Erythroblast (primary cell): Measurements from ENCODE around the gene ZNRF2.
"Not testable (repeated sequence)": the region's sequence is repeated elsewhere in the genome, so short reads cannot be mapped to it uniquely, and the experiment has no call there.

Experiments used
- DNase-seq, 2 experiments: peaks; one replicate each; lab custom pipeline; 2025; lab: John Stamatoyannopoulos, UW
- GATA1 ChIP-seq: IDR thresholded peaks from 2 replicates; pipeline ENCODE4 v1.6.1; 2011; ENCODE audit warnings: low read depth, mild to moderate bottlenecking, control low read depth, low read length, moderate library complexity
- POLR2A ChIP-seq: IDR thresholded peaks from 2 replicates; pipeline ENCODE4 v1.6.1; 2011; ENCODE audit warnings: mild to moderate bottlenecking, low read length

Gene ZNRF2

DNA sequence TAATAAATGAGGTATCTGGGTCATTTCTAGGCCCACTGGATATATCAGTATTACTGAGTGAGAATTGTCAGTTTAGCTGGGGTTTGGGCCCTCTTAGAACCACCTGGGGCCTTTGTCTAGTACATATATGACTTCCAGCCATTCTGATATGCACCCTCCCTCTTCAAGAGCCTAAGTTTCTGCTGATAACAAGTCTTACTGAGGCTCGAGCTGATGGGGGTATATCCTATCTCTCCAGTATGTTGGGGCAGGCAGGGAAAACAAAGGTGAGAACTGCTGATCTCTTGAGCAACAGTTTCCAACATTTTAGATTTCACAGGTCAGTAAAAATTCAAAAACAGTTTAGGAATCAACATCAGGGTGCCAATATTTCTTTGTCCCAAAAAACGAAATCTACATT, 10.8 kb upstream of the ZNRF2 start:
- peak in 1 of 2 experiments; percentile 39 for DNase-seq
- no peak for TF ChIP-seq POLR2A
- no peak for TF ChIP-seq GATA1

- no peak for DNase-seq
- TF ChIP-seq GATA1 (no peak), POLR2A (no peak)
Measured at GRCh38 chr7:30274641-30275040, 9.8 kb upstream of the ZNRF2 start.

DNA sequence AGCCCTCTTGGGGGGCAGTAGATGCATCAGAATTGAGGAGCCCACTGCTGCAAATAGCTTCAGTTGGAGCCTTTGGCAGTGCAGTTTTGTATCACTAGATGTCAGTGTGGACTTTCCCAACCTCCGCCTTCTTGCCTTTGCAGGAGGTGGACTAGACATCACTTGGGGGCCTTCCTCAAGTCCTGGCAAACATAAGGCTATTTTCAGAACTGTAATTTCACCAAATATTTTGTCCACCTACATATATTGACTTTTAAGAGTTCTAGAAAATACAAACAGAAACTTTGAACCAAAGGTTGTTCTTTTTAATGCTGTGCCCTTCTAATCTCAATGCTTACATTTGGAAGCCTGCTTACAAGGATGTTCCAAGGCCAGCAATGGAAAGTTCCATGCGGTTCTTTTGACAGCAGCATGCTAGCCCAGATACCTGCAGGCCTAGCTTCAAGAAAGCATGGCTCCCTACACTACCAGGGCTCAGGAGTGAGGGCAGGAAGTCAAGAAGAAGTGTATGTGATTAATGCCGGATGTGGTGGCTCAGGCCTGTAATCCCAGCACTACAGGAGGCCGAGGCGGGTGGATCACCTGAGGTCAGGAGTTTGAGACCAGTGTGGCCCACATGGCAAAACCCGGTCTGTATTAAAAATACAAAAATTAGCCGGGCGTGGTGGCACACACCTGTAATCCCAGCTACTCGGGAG, 8.0 kb upstream of the ZNRF2 start:
- no peak for TF ChIP-seq POLR2A
- no peak for TF ChIP-seq GATA1
- peak; percentile 63 to 71 for DNase-seq

DNA sequence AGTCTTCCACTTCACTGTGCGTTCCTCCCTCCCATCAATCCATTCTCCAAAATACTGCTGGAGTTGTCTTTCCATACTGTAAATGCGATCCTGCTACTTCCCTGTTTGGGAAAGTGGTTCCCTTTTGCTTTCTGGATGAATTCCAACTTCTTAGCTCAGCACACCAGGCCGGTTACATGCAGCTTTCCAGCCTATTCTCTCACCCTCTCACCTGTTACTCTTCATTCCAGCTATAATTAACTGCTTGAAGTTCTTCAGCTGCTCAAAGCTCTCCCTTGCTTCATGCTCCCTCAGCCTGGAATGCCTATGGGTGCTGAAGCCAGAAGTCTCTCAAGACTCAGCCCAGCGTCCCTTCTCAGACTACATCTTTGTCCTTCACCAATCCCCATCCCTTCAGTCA, 6.0 kb upstream of the ZNRF2 start:
- TF ChIP-seq GATA1 (no peak), POLR2A (no peak)
- no peak for DNase-seq

GRCh38 chr7:30278849-30279652, 5.3 kb upstream of the ZNRF2 start:
- TF ChIP-seq POLR2A: no peak
- TF ChIP-seq GATA1: no peak
- DNase-seq: no peak

GRCh38 chr7:30279653-30279904, 4.8 kb upstream of the ZNRF2 start:
- DNase-seq: no peak

GRCh38 chr7:30280631-30281030, 3.8 kb upstream of the ZNRF2 start:
- no peak for DNase-seq
- TF ChIP-seq POLR2A (no peak), GATA1 (no peak)

More at GRCh38 chr7:30279653-30279904, 4.8 kb upstream of the ZNRF2 start:
- TF ChIP-seq POLR2A (no peak), GATA1 (no peak)

DNA sequence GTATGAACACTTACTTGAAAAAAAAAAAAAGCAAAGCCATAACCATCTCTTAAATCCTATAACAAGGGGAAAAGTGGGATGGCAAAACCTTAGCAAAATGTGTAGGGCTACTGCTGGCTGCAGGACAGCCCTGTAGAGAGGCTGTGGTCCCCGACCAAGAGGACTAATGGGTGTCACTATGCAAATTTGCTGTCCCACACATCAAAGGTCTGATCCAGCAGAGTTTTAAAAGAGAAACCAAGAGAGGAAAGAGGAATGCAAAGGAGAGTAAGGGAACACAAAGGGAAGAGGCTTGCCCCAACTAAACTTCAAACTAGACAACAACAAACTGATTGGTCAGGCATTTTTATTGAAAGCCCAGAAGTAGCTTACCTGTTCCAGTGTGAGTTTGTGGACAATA, 3.1 kb upstream of the ZNRF2 start:
- no peak for DNase-seq
- TF ChIP-seq GATA1 (no peak), POLR2A (no peak)

DNA sequence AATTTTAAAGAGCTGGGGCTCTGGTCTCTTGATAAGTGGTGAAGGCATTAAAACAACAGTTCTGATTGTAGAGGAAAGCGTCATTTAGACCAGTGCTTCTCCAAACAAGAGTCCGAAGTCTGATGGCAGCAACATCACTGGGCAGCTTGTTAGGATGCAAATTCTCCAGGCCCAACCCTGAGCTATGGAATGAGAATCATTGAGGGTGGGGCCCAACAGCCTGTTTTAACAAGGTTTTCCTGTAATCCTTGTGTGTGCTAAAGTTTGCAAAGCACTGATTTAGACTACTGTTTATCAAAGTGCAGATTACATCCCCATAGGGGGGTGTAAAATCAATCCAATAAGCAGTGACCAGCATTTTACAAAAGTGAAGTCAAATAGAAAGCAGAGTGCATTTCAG, 2.6 kb upstream of the ZNRF2 start:
- no peak for DNase-seq
- no peak for TF ChIP-seq GATA1
- TF ChIP-seq POLR2A: no peak

- no peak for TF ChIP-seq POLR2A
- DNase-seq: no peak
Measured at GRCh38 chr7:30282735-30283134, 1.7 kb upstream of the ZNRF2 start.

- DNase-seq: peak; percentile 79 to 85
- TF ChIP-seq POLR2A: peak; percentile 22
- no peak for TF ChIP-seq GATA1
Measured at GRCh38 chr7:30285067-30285535, 704 bp downstream of the ZNRF2 start.

- TF ChIP-seq POLR2A: no peak
- no peak for TF ChIP-seq GATA1
- DNase-seq: peak; percentile 66 to 73
Measured at GRCh38 chr7:30285536-30286284, 1.3 kb downstream of the ZNRF2 start.

DNA sequence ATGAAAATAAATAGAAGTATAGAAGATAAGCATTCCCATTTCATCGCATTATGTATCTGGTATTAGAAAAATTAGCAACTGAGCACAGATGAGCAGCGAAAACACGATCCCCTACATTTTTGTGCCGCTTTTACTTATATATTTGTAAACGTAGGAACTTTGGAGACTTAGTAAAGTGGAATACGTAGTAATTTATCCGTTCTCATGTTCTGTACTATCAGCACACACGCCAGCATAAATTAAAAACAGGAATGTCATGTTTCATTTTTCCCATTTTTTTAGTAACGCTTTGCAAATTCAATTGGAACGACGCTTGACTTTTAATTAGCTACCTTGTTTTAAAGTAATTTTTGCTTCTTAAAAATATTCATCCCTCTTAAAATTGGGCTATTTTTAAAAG, 2.4 kb downstream of the ZNRF2 start:
- TF ChIP-seq POLR2A (no peak), GATA1 (no peak)
- DNase-seq: no peak

- not testable (repeated sequence) for DNase-seq
Measured at GRCh38 chr7:30287625-30288024, 3.2 kb downstream of the ZNRF2 start.

- peak in 1 of 2 experiments; percentile 17 for DNase-seq
Measured at GRCh38 chr7:30289634-30290033, 5.2 kb downstream of the ZNRF2 start.

GRCh38 chr7:30290317-30290716, 5.9 kb downstream of the ZNRF2 start:
- peak in 1 of 2 experiments; percentile 15 for DNase-seq

DNA sequence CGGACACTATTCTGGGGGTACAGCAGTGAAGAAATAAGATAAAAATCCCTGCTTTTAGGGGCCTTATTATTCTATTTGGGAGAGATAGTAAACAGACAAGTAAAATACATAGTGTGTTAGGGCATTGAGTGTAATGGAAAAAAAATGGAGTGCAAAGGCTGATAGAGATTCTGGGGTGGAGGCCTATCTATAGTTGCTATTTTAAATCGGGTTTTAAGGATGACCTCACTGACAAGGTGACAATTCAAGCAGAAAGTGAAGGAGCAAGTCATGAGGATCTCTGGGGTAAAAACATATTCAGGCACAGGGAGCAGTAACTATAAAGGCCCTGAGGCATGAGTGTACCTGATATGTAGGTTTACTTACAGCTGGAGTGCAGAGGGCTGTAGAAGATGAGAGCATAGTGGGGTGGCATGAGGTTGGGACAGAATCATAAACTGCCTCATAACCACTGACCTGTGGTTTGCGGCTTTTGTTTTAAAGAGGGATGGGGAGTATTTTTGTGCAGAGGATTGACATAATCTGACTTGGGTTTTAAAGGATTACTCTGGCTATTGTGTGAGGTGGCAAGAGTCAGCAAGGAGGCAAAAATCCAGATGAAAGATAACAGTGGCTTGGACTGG, 8.1 kb downstream of the ZNRF2 start:
- DNase-seq: not testable (repeated sequence)

GRCh38 chr7:30296304-30296703, 11.9 kb downstream of the ZNRF2 start:
- peak; percentile 42 to 60 for DNase-seq

DNA sequence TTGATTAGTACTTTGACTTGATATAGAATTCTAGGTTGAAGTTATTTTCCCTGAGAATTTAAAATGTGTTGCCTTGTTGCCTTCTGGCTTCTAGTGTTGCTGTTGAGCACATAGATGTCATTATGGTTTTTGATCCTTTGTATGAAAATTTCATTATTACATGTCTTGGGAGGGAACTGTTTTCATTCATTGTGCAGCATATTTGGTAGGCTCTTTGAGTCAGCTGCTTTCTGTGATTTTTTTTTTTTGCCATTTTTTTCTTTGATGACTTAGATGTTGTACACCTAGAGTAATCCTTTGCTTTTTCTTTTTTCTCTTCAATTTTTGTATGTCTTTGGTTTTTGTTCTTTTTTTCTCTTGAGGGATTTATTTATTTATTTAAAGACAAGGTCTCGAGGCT, 13.1 kb downstream of the ZNRF2 start:
- not testable (repeated sequence) for DNase-seq
